Stimulated activated CD4-positive, alpha-beta T cell treated with anti-CD3 and anti-CD28 coated beads, Interleukin-4, amount 100 ng/mL, for 1 hour (primary cell): ENCODE measurements around the gene CFAP210.
"Not testable (repeated sequence)": the region's sequence is repeated elsewhere in the genome, so short reads cannot be mapped to it uniquely, and the experiment has no call there.

Source experiments
- DNase-seq: peaks from one replicate; pipeline ENCODE4 v3.0.0-alpha.2; 2020

Gene CFAP210

GRCh38 chr2:169613876-169614275 lies 80.3 kb downstream of the CFAP210 start:
- no peak for DNase-seq

DNA sequence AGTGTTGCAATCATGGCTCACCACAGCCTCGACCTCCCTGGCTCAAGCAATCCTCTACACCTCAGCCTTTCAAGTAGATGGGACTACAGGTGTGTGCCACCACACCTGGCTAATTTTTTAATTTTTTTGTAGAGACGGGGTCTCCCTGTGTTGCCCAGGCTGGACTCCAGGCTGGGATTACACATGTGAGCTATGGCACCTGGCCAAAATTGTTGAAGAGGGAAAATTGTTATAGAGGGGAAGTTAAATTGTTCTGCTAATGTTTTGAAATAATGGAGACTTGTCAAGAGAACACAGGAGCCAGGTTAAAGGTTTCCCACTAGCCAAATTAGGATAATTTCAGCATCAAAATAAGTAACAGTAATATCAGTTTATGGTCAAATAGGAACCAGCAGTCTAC lies 84.9 kb downstream of the CFAP210 start:
- DNase-seq = no peak

DNA sequence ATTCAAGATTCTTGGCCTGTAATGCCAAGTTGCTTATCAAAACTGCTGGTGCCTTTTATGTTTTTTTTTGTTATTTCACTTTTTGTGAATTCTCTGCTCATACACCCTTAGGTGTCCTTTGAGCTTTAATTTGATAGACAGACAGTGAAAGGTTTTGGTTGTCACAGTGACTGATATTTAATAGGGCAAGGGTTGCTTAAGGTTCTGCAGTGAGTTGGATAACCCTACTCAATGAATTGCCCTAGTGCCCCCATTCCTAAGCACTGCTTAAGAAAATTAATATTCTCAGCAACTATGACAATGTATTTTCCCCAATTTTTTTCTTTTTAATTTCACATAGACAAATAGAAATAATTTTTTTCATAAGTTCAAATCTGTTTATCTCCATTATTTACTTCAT lies 94.6 kb downstream of the CFAP210 start:
- no peak for DNase-seq

GRCh38 chr2:169598982-169599381 lies 95.2 kb downstream of the CFAP210 start:
- DNase-seq = no peak

DNA sequence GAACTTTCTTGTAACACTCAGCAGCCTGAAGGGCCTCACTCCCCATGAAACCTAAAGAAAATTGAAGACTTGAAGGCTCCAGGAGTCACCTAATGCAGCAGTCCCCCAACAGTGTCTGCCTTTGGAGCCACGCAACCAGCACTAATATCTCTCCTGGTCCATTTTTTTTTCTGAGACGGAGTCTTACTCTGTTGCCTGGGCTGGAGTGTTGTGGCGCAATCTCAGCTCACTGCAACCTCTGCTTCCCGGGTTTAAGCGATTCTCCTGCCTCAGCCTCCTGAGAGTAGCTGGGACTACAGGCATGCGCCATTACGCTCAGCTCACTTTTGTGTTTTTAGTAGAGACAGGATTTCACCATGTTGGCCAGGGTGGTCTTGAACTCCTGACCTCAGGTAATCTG lies 97.7 kb downstream of the CFAP210 start:
- not testable (repeated sequence) for DNase-seq
